Progenitor cell of endocrine pancreas (in vitro differentiated cells): Measurements from ENCODE around the gene GORASP2. TPM values are rescaled to one million over a fixed set of nuclear protein-coding genes. Genes with fewer than 3 reads are reported as not detected.

Source experiments
- DNase-seq: peaks from one replicate; pipeline ENCODE4 v3.0.0; 2021; ENCODE audit warnings: low spot score; ENCODE audit not compliant: unreplicated experiment
- H3K27ac Mint-ChIP-seq: 2 replicates; pipeline ENCODE4 v1.8.0; 2021; ENCODE audit warnings: mild to moderate bottlenecking, moderate library complexity, mixed read lengths
- H3K27me3 Mint-ChIP-seq: 2 replicates; pipeline ENCODE4 v1.8.0; 2021; ENCODE audit warnings: mixed read lengths
- H3K36me3 Mint-ChIP-seq: 2 replicates; pipeline ENCODE4 v1.8.0; 2022; ENCODE audit warnings: mixed read lengths; ENCODE audit not compliant: insufficient read depth
- H3K4me1 Mint-ChIP-seq: 2 replicates; pipeline ENCODE4 v1.8.0; 2021; ENCODE audit warnings: low read depth, mixed read lengths
- H3K4me3 Mint-ChIP-seq: 2 replicates; pipeline ENCODE4 v1.8.0; 2021; ENCODE audit warnings: low read depth, mild to moderate bottlenecking, moderate library complexity, mixed read lengths
- H3K9me3 Mint-ChIP-seq: 2 replicates; pipeline ENCODE4 v1.8.0; 2021; ENCODE audit warnings: low read depth, mixed read lengths
- CTCF ChIP-seq: fragments of 200-600 bp; sonication (generic); IDR thresholded peaks from one replicate; pipeline ENCODE4 v1.5.0; 2021; ENCODE audit warnings: antibody characterized with exemption, mild to moderate bottlenecking; ENCODE audit not compliant: unreplicated experiment
- total RNA-seq: library from RNA; stranded (reverse); gene quantifications from 2 replicates; pipeline ENCODE4 v1.2.1, GENCODE V29; 2021

Gene GORASP2
- total RNA-seq, 1 donor from 2014 or later = 64.3 TPM

GRCh38 chr2:170924969-170925368 lies 4.1 kb upstream of the GORASP2 start:
- H3K36me3 Mint-ChIP-seq = no peaks in the 10 kb centered on the region
- no peak for TF ChIP-seq CTCF
- H3K4me1 Mint-ChIP-seq = peaks cover 10% of the 10 kb centered on the region
- H3K27me3 Mint-ChIP-seq = no peaks in the 10 kb centered on the region
- no peak overlapping the region for H3K4me3 Mint-ChIP-seq
- H3K9me3 Mint-ChIP-seq = no peaks in the 10 kb centered on the region
- DNase-seq = no peak
- H3K27ac Mint-ChIP-seq = no peak overlapping the region

- DNase-seq = no peak
- Mint-ChIP-seq H3K27me3 (no peaks in the 10 kb centered on the region), H3K36me3 (no peaks in the 10 kb centered on the region), H3K4me1 (peaks cover 18% of the 10 kb centered on the region), H3K4me3 (no peak overlapping the region), H3K9me3 (no peaks in the 10 kb centered on the region), H3K27ac (no peak overlapping the region)
- no peak for TF ChIP-seq CTCF
Observed at GRCh38 chr2:170925923-170926322, 3.1 kb upstream of the GORASP2 start.

- H3K27me3 Mint-ChIP-seq = no peaks in the 10 kb centered on the region
- DNase-seq = no peak
- TF ChIP-seq CTCF = no peak
- H3K4me3 Mint-ChIP-seq = peak overlapping the region; percentile 33
- no peak overlapping the region for H3K27ac Mint-ChIP-seq
- H3K4me1 Mint-ChIP-seq = peaks cover 23% of the 10 kb centered on the region
- no peaks in the 10 kb centered on the region for H3K9me3 Mint-ChIP-seq
- no peaks in the 10 kb centered on the region for H3K36me3 Mint-ChIP-seq
Observed at GRCh38 chr2:170926743-170927297, 2.2 kb upstream of the GORASP2 start.

- Mint-ChIP-seq H3K27ac (peak overlapping the region; percentile 94), H3K27me3 (no peaks in the 10 kb centered on the region), H3K9me3 (no peaks in the 10 kb centered on the region), H3K36me3 (no peaks in the 10 kb centered on the region), H3K4me1 (peaks cover 29% of the 10 kb centered on the region), H3K4me3 (peak overlapping the region; percentile 86)
- no peak for TF ChIP-seq CTCF
- no peak for DNase-seq
Observed at GRCh38 chr2:170928036-170928823, 823 bp upstream of the GORASP2 start.

- H3K36me3 Mint-ChIP-seq = peaks cover 1% of the 10 kb centered on the region
- peak overlapping the region; percentile 98 for H3K27ac Mint-ChIP-seq
- H3K27me3 Mint-ChIP-seq = no peaks in the 10 kb centered on the region
- peak; percentile 53 for DNase-seq
- H3K4me3 Mint-ChIP-seq = peak overlapping the region; percentile 86
- no peaks in the 10 kb centered on the region for H3K9me3 Mint-ChIP-seq
- H3K4me1 Mint-ChIP-seq = peaks cover 29% of the 10 kb centered on the region
- TF ChIP-seq CTCF = no peak
Observed at GRCh38 chr2:170929686-170930050, 615 bp downstream of the GORASP2 start.
